Measurements from ENCODE around the gene ADGRF3. TPM values are rescaled to one million over a fixed set of nuclear protein-coding genes. Genes with fewer than 3 reads are reported as not detected.
"Not testable (repeated sequence)": the region's sequence is repeated elsewhere in the genome, so short reads cannot be mapped to it uniquely, and the experiment has no call there.

ADGRF3 gene
- total RNA-seq, 1 experiment from 2014 or later, result 0.39 TPM

GRCh38 chr2:26382564-26382963 lies 36.0 kb upstream of the ADGRF3 start:
- no TSS peak for BruUV-seq (replicated peaks)
- Histone ChIP-seq H3K4me3 (ENCODE audit: low read depth, low read length, poor library complexity, severe bottlenecking) (no peak overlapping the region), H3K36me3 (ENCODE audit: insufficient read depth, low read length, poor library complexity, severe bottlenecking) (peaks cover 26% of the 10 kb centered on the region), H3K27me3 (replicated peaks; ENCODE audit: insufficient read depth, low read depth, low read length, poor library complexity) (no peaks in the 10 kb centered on the region), H3K4me1 (ENCODE audit: insufficient read depth, low read length, poor library complexity, severe bottlenecking) (peaks cover 22% of the 10 kb centered on the region), H3K9me3 (ENCODE audit: low read depth, low read length, poor library complexity, severe bottlenecking) (no peaks in the 10 kb centered on the region), H3K27ac (ENCODE audit: low read depth, low read length, poor library complexity, severe bottlenecking) (no peak overlapping the region)
- ChIA-PET POLR2A (ENCODE audit: low non-redundant PET) (interaction anchor here (0.5 to 0.6 kb wide), 2 partner anchors 59 to 95 kb away, joined by 3 to 4 read pairs; partner anchors contain the start of gene OTOF), CTCF (no interaction called here)
- no peak for DNase-seq (ENCODE audit: low spot score)
- intact Hi-C loops (cut with micrococcal nuclease; ENCODE audit: unreplicated experiment), result no loop called here
- no peak for TF ChIP-seq CTCF (conservative IDR thresholded peaks at IDR 0.05; ENCODE audit: low read depth, low read length)
- TF ChIP-seq EZH2 (IDR thresholded peaks at IDR 0.05; ENCODE audit: borderline replicate concordance, low read depth, low read length, poor library complexity, severe bottlenecking), result no peak

GRCh38 chr2:26380281-26380680 lies 33.7 kb upstream of the ADGRF3 start:
- TF ChIP-seq CTCF (conservative IDR thresholded peaks at IDR 0.05; ENCODE audit: low read depth, low read length), result no peak
- TF ChIP-seq EZH2 (IDR thresholded peaks at IDR 0.05; ENCODE audit: borderline replicate concordance, low read depth, low read length, poor library complexity, severe bottlenecking), result no peak
- POLR2A ChIA-PET (ENCODE audit: low non-redundant PET), result no interaction called here
- no peak for DNase-seq (ENCODE audit: low spot score)
- Histone ChIP-seq H3K27me3 (replicated peaks; ENCODE audit: insufficient read depth, low read depth, low read length, poor library complexity) (no peaks in the 10 kb centered on the region), H3K9me3 (ENCODE audit: low read depth, low read length, poor library complexity, severe bottlenecking) (no peaks in the 10 kb centered on the region), H3K27ac (ENCODE audit: low read depth, low read length, poor library complexity, severe bottlenecking) (no peak overlapping the region), H3K4me3 (ENCODE audit: low read depth, low read length, poor library complexity, severe bottlenecking) (no peak overlapping the region), H3K4me1 (ENCODE audit: insufficient read depth, low read length, poor library complexity, severe bottlenecking) (peaks cover 14% of the 10 kb centered on the region), H3K36me3 (ENCODE audit: insufficient read depth, low read length, poor library complexity, severe bottlenecking) (peaks cover 28% of the 10 kb centered on the region)
- intact Hi-C loops (cut with micrococcal nuclease; ENCODE audit: unreplicated experiment), result no loop called here
- CTCF ChIA-PET, result no interaction called here
- BruUV-seq (replicated peaks), result no TSS peak

- Histone ChIP-seq H3K27ac (ENCODE audit: low read depth, low read length, poor library complexity, severe bottlenecking) (no peak overlapping the region), H3K4me3 (ENCODE audit: low read depth, low read length, poor library complexity, severe bottlenecking) (no peak overlapping the region), H3K27me3 (replicated peaks; ENCODE audit: insufficient read depth, low read depth, low read length, poor library complexity) (no peaks in the 10 kb centered on the region), H3K36me3 (ENCODE audit: insufficient read depth, low read length, poor library complexity, severe bottlenecking) (peaks cover 46% of the 10 kb centered on the region), H3K9me3 (ENCODE audit: low read depth, low read length, poor library complexity, severe bottlenecking) (no peaks in the 10 kb centered on the region), H3K4me1 (ENCODE audit: insufficient read depth, low read length, poor library complexity, severe bottlenecking) (no peaks in the 10 kb centered on the region)
- POLR2A ChIA-PET (ENCODE audit: low non-redundant PET), result no interaction called here
- no peak for TF ChIP-seq CTCF (conservative IDR thresholded peaks at IDR 0.05; ENCODE audit: low read depth, low read length)
- no peak for TF ChIP-seq EZH2 (IDR thresholded peaks at IDR 0.05; ENCODE audit: borderline replicate concordance, low read depth, low read length, poor library complexity, severe bottlenecking)
- BruUV-seq (replicated peaks), result no TSS peak
- intact Hi-C loops (cut with micrococcal nuclease; ENCODE audit: unreplicated experiment), result no loop called here
- DNase-seq (ENCODE audit: low spot score), result no peak
- CTCF ChIA-PET, result no interaction called here
Measured at GRCh38 chr2:26376799-26377198, 30.2 kb upstream of the ADGRF3 start.

GRCh38 chr2:26370909-26371308 lies 24.3 kb upstream of the ADGRF3 start:
- H3K27ac ChIP-seq (ENCODE audit: low read depth, low read length, poor library complexity, severe bottlenecking); CTCF ChIA-PET; intact Hi-C loops (cut with micrococcal nuclease; ENCODE audit: unreplicated experiment); H3K27me3 ChIP-seq (replicated peaks; ENCODE audit: insufficient read depth, low read depth, low read length, poor library complexity); H3K9me3 ChIP-seq (ENCODE audit: low read depth, low read length, poor library complexity, severe bottlenecking); BruUV-seq (replicated peaks); POLR2A ChIA-PET (ENCODE audit: low non-redundant PET); DNase-seq (ENCODE audit: low spot score); H3K4me1 ChIP-seq (ENCODE audit: insufficient read depth, low read length, poor library complexity, severe bottlenecking); H3K4me3 ChIP-seq (ENCODE audit: low read depth, low read length, poor library complexity, severe bottlenecking): not testable (repeated sequence)
- peaks cover 45% of the 10 kb centered on the region for H3K36me3 ChIP-seq (ENCODE audit: insufficient read depth, low read length, poor library complexity, severe bottlenecking)

- POLR2A ChIA-PET (ENCODE audit: low non-redundant PET); BruUV-seq (replicated peaks); H3K9me3 ChIP-seq (ENCODE audit: low read depth, low read length, poor library complexity, severe bottlenecking); DNase-seq (ENCODE audit: low spot score); intact Hi-C loops (cut with micrococcal nuclease; ENCODE audit: unreplicated experiment); H3K27ac ChIP-seq (ENCODE audit: low read depth, low read length, poor library complexity, severe bottlenecking); H3K4me3 ChIP-seq (ENCODE audit: low read depth, low read length, poor library complexity, severe bottlenecking); H3K4me1 ChIP-seq (ENCODE audit: insufficient read depth, low read length, poor library complexity, severe bottlenecking); CTCF ChIA-PET; H3K27me3 ChIP-seq (replicated peaks; ENCODE audit: insufficient read depth, low read depth, low read length, poor library complexity): not testable (repeated sequence)
- peaks cover 32% of the 10 kb centered on the region for H3K36me3 ChIP-seq (ENCODE audit: insufficient read depth, low read length, poor library complexity, severe bottlenecking)
Measured at GRCh38 chr2:26369664-26370063, 23.1 kb upstream of the ADGRF3 start.
